ENCODE measurements around the gene FBN1. TPM values are rescaled to one million over a fixed set of nuclear protein-coding genes. Genes with fewer than 3 reads are reported as not detected.

Gene FBN1
- total and polyA plus RNA-seq, 2 of the 13 experiments (the other 11 are each of a cell fraction or from before 2014, with no cell fraction given): 1.5 to 3.0 TPM

DNA sequence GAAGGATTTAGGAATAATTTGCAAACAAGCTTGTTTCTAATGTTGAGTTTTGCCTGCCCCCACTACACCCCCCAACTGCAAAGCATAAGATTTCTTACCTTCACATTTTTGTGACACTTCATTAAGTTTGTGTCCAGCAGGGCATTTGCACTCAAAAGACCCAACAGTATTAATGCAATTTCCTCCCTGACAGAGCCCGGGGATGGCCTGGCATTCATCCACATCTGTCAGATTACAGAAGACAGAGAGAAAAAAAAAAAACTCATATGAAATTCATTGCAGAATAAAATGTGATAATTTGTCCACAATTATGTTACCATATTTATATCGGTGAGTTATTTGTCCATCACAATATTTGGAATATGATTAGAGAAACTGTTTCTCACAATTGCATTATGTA lies 111.5 kb downstream of the FBN1 start:
- no peaks in the 10 kb centered on the region for H3K36me3 ChIP-seq (replicated peaks in 1 of 2; ENCODE audit: control insufficient read depth in 1 of 2, insufficient read depth in 2 of 2, low read length in 2 of 2)
- BruUV-seq (replicated peaks): no TSS peak
- WGBS (ENCODE audit: low lambda C conversion rate): 85% methylated on average over 2 of the region's 2 CpGs
- H4K20me1 ChIP-seq (ENCODE audit: insufficient read depth, low read length): no peaks in the 10 kb centered on the region
- POLR2A ChIA-PET: no interaction called here
- H3K9me3 ChIP-seq (ENCODE audit: low read length): no peaks in the 10 kb centered on the region
- in situ Hi-C loops (cut with HindIII; ENCODE audit: extremely low pct_ligation_motif_present, low pct_unique_long_range_greater_than_20kb): no loop called here
- H3K9ac ChIP-seq (ENCODE audit: insufficient read depth, low read depth, low read length): no peak overlapping the region
- no peak for TF ChIP-seq MYC (CRISPR knock-in tag; IDR thresholded peaks at IDR 0.05; ENCODE audit: borderline replicate concordance)
- no peak for TF ChIP-seq ZNF160 (CRISPR knock-in tag; IDR thresholded peaks at IDR 0.05)
- TF ChIP-seq YY1 (IDR thresholded peaks at IDR 0.05; ENCODE audit: insufficient read depth, insufficient replicate concordance, low read depth, low read length): no peak
- TF ChIP-seq, protein P1, sequence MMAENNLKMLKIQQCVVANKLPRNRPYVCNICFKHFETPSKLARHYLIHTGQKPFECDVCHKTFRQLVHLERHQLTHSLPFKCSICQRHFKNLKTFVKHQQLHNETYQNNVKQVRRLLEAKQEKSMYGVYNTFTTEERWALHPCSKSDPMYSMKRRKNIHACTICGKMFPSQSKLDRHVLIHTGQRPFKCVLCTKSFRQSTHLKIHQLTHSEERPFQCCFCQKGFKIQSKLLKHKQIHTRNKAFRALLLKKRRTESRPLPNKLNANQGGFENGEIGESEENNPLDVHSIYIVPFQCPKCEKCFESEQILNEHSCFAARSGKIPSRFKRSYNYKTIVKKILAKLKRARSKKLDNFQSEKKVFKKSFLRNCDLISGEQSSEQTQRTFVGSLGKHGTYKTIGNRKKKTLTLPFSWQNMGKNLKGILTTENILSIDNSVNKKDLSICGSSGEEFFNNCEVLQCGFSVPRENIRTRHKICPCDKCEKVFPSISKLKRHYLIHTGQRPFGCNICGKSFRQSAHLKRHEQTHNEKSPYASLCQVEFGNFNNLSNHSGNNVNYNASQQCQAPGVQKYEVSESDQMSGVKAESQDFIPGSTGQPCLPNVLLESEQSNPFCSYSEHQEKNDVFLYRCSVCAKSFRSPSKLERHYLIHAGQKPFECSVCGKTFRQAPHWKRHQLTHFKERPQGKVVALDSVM (CRISPR knock-in tag; IDR thresholded peaks at IDR 0.05): no peak
- no peak for TF ChIP-seq TCF12 (IDR thresholded peaks at IDR 0.05)
- no peak for TF ChIP-seq TCF12 (CRISPR knock-in tag; IDR thresholded peaks at IDR 0.05)
- TF ChIP-seq MIER2 (CRISPR knock-in tag; IDR thresholded peaks at IDR 0.05): no peak
- TF ChIP-seq CREB1 (IDR thresholded peaks at IDR 0.05): no peak
- TF ChIP-seq CREB1 (CRISPR knock-in tag; IDR thresholded peaks at IDR 0.05): no peak
- TF ChIP-seq THAP11 (CRISPR knock-in tag; IDR thresholded peaks at IDR 0.05): no peak
- TF ChIP-seq HNRNPH1 (optimal IDR thresholded peaks at IDR 0.05; ENCODE audit: low read depth, low read length): no peak
- TF ChIP-seq ATF7 (IDR thresholded peaks at IDR 0.05): no peak
- no peak for TF ChIP-seq ATF7 (CRISPR knock-in tag; IDR thresholded peaks at IDR 0.05)
- TF ChIP-seq ZC3H4 (CRISPR knock-in tag; IDR thresholded peaks at IDR 0.05; ENCODE audit: borderline replicate concordance): no peak
- H3K4me1 ChIP-seq (ENCODE audit: insufficient read depth, low read length): no peaks in the 10 kb centered on the region
- no peak overlapping the region for H3K4me2 ChIP-seq (ENCODE audit: low read depth, low read length)
- intact Hi-C loops (cut with micrococcal nuclease; ENCODE audit: unreplicated experiment): no loop called here
- H3K27ac ChIP-seq (ENCODE audit: extremely low read length, insufficient read depth, low read length): no peak overlapping the region
- H3K27me3 ChIP-seq (ENCODE audit: control insufficient read depth in 1 of 2, insufficient read depth in 2 of 2, low read length in 2 of 2): no peaks in the 10 kb centered on the region
- CTCF ChIA-PET (ENCODE audit: low intra/inter-chr PET ratio, low total read pairs): no interaction called here
- no peak for DNase-seq (ENCODE audit: low spot score)
- no peak overlapping the region for H3K4me3 ChIP-seq (replicated peaks in 1 of 3; ENCODE audit: insufficient read depth in 1 of 3, low read depth in 2 of 3, low read length in 3 of 3)
- H3K79me2 ChIP-seq (ENCODE audit: insufficient read depth, low read length): no peaks in the 10 kb centered on the region
- FAIRE-seq: no peak
- no peak for ATAC-seq
- H2AFZ ChIP-seq (ENCODE audit: low read length): no peak overlapping the region
